ENCODE data around the gene GABRG3.

Gene GABRG3

GRCh38 chr15:27231811-27232210 lies 260.8 kb downstream of the GABRG3 start:
- H3K36me3 Mint-ChIP-seq (ENCODE audit: low read depth) = no peaks in the 10 kb centered on the region

GRCh38 chr15:27232876-27233275 lies 261.9 kb downstream of the GABRG3 start:
- no peaks in the 10 kb centered on the region for H3K4me1 Mint-ChIP-seq (ENCODE audit: low read depth)
- no peaks in the 10 kb centered on the region for H3K36me3 Mint-ChIP-seq (ENCODE audit: low read depth)
- H3K9me3 Mint-ChIP-seq = peaks cover 29% of the 10 kb centered on the region
- no peak overlapping the region for H3K4me3 Mint-ChIP-seq
- no peak overlapping the region for H3K27ac Mint-ChIP-seq
- H3K27me3 Mint-ChIP-seq (ENCODE audit: low read depth) = no peaks in the 10 kb centered on the region

More at GRCh38 chr15:27231811-27232210, 260.8 kb downstream of the GABRG3 start:
- H3K27me3 Mint-ChIP-seq (ENCODE audit: low read depth) = no peaks in the 10 kb centered on the region
- H3K27ac Mint-ChIP-seq = no peak overlapping the region
- peaks cover 22% of the 10 kb centered on the region for H3K9me3 Mint-ChIP-seq
- no peak overlapping the region for H3K4me3 Mint-ChIP-seq
- no peaks in the 10 kb centered on the region for H3K4me1 Mint-ChIP-seq (ENCODE audit: low read depth)

GRCh38 chr15:27234593-27234992 lies 263.6 kb downstream of the GABRG3 start:
- Mint-ChIP-seq H3K27ac (no peak overlapping the region), H3K4me1 (ENCODE audit: low read depth) (no peaks in the 10 kb centered on the region), H3K27me3 (ENCODE audit: low read depth) (no peaks in the 10 kb centered on the region), H3K9me3 (peaks cover 35% of the 10 kb centered on the region), H3K4me3 (no peak overlapping the region), H3K36me3 (ENCODE audit: low read depth) (no peaks in the 10 kb centered on the region)

- H3K9me3 Mint-ChIP-seq = peaks cover 31% of the 10 kb centered on the region
Observed at GRCh38 chr15:27235161-27235560, 264.2 kb downstream of the GABRG3 start.

GRCh38 chr15:27235681-27236080 lies 264.7 kb downstream of the GABRG3 start:
- no peaks in the 10 kb centered on the region for H3K36me3 Mint-ChIP-seq (ENCODE audit: low read depth)

More at GRCh38 chr15:27235161-27235560, 264.2 kb downstream of the GABRG3 start:
- Mint-ChIP-seq H3K36me3 (ENCODE audit: low read depth) (no peaks in the 10 kb centered on the region), H3K4me1 (ENCODE audit: low read depth) (no peaks in the 10 kb centered on the region), H3K27me3 (ENCODE audit: low read depth) (no peaks in the 10 kb centered on the region), H3K4me3 (no peak overlapping the region), H3K27ac (no peak overlapping the region)

GRCh38 chr15:27237319-27237939 lies 266.4 kb downstream of the GABRG3 start:
- no peaks in the 10 kb centered on the region for H3K4me1 Mint-ChIP-seq (ENCODE audit: low read depth)
- H3K27ac Mint-ChIP-seq = no peak overlapping the region
- H3K27me3 Mint-ChIP-seq (ENCODE audit: low read depth) = no peaks in the 10 kb centered on the region

More at GRCh38 chr15:27235681-27236080, 264.7 kb downstream of the GABRG3 start:
- Mint-ChIP-seq H3K27ac (no peak overlapping the region), H3K4me1 (ENCODE audit: low read depth) (no peaks in the 10 kb centered on the region), H3K4me3 (no peak overlapping the region), H3K27me3 (ENCODE audit: low read depth) (no peaks in the 10 kb centered on the region), H3K9me3 (peaks cover 31% of the 10 kb centered on the region)

GRCh38 chr15:27238209-27238608 lies 267.2 kb downstream of the GABRG3 start:
- no peak overlapping the region for H3K27ac Mint-ChIP-seq

More at GRCh38 chr15:27237319-27237939, 266.4 kb downstream of the GABRG3 start:
- Mint-ChIP-seq H3K4me3 (no peak overlapping the region), H3K9me3 (peaks cover 31% of the 10 kb centered on the region), H3K36me3 (ENCODE audit: low read depth) (no peaks in the 10 kb centered on the region)

GRCh38 chr15:27238707-27239423 lies 267.9 kb downstream of the GABRG3 start:
- Mint-ChIP-seq H3K27ac (no peak overlapping the region), H3K9me3 (peaks cover 32% of the 10 kb centered on the region), H3K27me3 (ENCODE audit: low read depth) (no peaks in the 10 kb centered on the region), H3K4me3 (no peak overlapping the region), H3K4me1 (ENCODE audit: low read depth) (no peaks in the 10 kb centered on the region), H3K36me3 (ENCODE audit: low read depth) (no peaks in the 10 kb centered on the region)

More at GRCh38 chr15:27238209-27238608, 267.2 kb downstream of the GABRG3 start:
- H3K27me3 Mint-ChIP-seq (ENCODE audit: low read depth) = no peaks in the 10 kb centered on the region
- H3K36me3 Mint-ChIP-seq (ENCODE audit: low read depth) = no peaks in the 10 kb centered on the region
- no peak overlapping the region for H3K4me3 Mint-ChIP-seq
- no peaks in the 10 kb centered on the region for H3K4me1 Mint-ChIP-seq (ENCODE audit: low read depth)
- peaks cover 34% of the 10 kb centered on the region for H3K9me3 Mint-ChIP-seq

- Mint-ChIP-seq H3K27me3 (ENCODE audit: low read depth) (no peaks in the 10 kb centered on the region), H3K9me3 (peaks cover 18% of the 10 kb centered on the region), H3K27ac (no peak overlapping the region), H3K36me3 (ENCODE audit: low read depth) (no peaks in the 10 kb centered on the region), H3K4me3 (no peak overlapping the region), H3K4me1 (ENCODE audit: low read depth) (no peaks in the 10 kb centered on the region)
Observed at GRCh38 chr15:27241943-27242342, 271.0 kb downstream of the GABRG3 start.

- H3K27ac Mint-ChIP-seq = no peak overlapping the region
- no peaks in the 10 kb centered on the region for H3K27me3 Mint-ChIP-seq (ENCODE audit: low read depth)
- peaks cover 9% of the 10 kb centered on the region for H3K9me3 Mint-ChIP-seq
- no peaks in the 10 kb centered on the region for H3K4me1 Mint-ChIP-seq (ENCODE audit: low read depth)
- H3K36me3 Mint-ChIP-seq (ENCODE audit: low read depth) = no peaks in the 10 kb centered on the region
- no peak overlapping the region for H3K4me3 Mint-ChIP-seq
Observed at GRCh38 chr15:27244047-27244446, 273.1 kb downstream of the GABRG3 start.

- Mint-ChIP-seq H3K36me3 (ENCODE audit: low read depth) (no peaks in the 10 kb centered on the region), H3K4me1 (ENCODE audit: low read depth) (no peaks in the 10 kb centered on the region), H3K27ac (no peak overlapping the region), H3K9me3 (peaks cover 18% of the 10 kb centered on the region), H3K4me3 (no peak overlapping the region), H3K27me3 (ENCODE audit: low read depth) (no peaks in the 10 kb centered on the region)
Observed at GRCh38 chr15:27248251-27248650, 277.3 kb downstream of the GABRG3 start.

- no peaks in the 10 kb centered on the region for H3K4me1 Mint-ChIP-seq (ENCODE audit: low read depth)
- H3K27me3 Mint-ChIP-seq (ENCODE audit: low read depth) = no peaks in the 10 kb centered on the region
- no peak overlapping the region for H3K27ac Mint-ChIP-seq
- no peak overlapping the region for H3K4me3 Mint-ChIP-seq
- H3K9me3 Mint-ChIP-seq = peaks cover 19% of the 10 kb centered on the region
- H3K36me3 Mint-ChIP-seq (ENCODE audit: low read depth) = no peaks in the 10 kb centered on the region
Observed at GRCh38 chr15:27249046-27249759, 278.2 kb downstream of the GABRG3 start.

- H3K36me3 Mint-ChIP-seq (ENCODE audit: low read depth) = no peaks in the 10 kb centered on the region
- no peak overlapping the region for H3K27ac Mint-ChIP-seq
- H3K4me3 Mint-ChIP-seq = no peak overlapping the region
- no peaks in the 10 kb centered on the region for H3K27me3 Mint-ChIP-seq (ENCODE audit: low read depth)
- H3K9me3 Mint-ChIP-seq = peaks cover 24% of the 10 kb centered on the region
- no peaks in the 10 kb centered on the region for H3K4me1 Mint-ChIP-seq (ENCODE audit: low read depth)
Observed at GRCh38 chr15:27249760-27250109, 278.8 kb downstream of the GABRG3 start.

- Mint-ChIP-seq H3K36me3 (ENCODE audit: low read depth) (no peaks in the 10 kb centered on the region), H3K27ac (no peak overlapping the region), H3K4me1 (ENCODE audit: low read depth) (no peaks in the 10 kb centered on the region), H3K27me3 (ENCODE audit: low read depth) (no peaks in the 10 kb centered on the region), H3K4me3 (no peak overlapping the region), H3K9me3 (peaks cover 24% of the 10 kb centered on the region)
Observed at GRCh38 chr15:27250223-27250622, 279.2 kb downstream of the GABRG3 start.

GRCh38 chr15:27254055-27254454 lies 283.1 kb downstream of the GABRG3 start:
- Mint-ChIP-seq H3K9me3 (peaks cover 23% of the 10 kb centered on the region), H3K4me3 (no peak overlapping the region), H3K27ac (no peak overlapping the region)

More at GRCh38 chr15:27254055-27254454, 283.1 kb downstream of the GABRG3 start:
- H3K27me3 Mint-ChIP-seq (ENCODE audit: low read depth) = no peaks in the 10 kb centered on the region
- no peaks in the 10 kb centered on the region for H3K4me1 Mint-ChIP-seq (ENCODE audit: low read depth)
- H3K36me3 Mint-ChIP-seq (ENCODE audit: low read depth) = no peaks in the 10 kb centered on the region
